ENCODE measurements around the gene ACOT4. TPM values are rescaled to one million over a fixed set of nuclear protein-coding genes. Genes with fewer than 3 reads are reported as not detected.
"Not testable (repeated sequence)": the region's sequence is repeated elsewhere in the genome, so short reads cannot be mapped to it uniquely, and the experiment has no call there.

ACOT4 gene
- polyA plus RNA-seq, 3 donors, result 0.04 to 0.12 TPM; not detected in 1

DNA sequence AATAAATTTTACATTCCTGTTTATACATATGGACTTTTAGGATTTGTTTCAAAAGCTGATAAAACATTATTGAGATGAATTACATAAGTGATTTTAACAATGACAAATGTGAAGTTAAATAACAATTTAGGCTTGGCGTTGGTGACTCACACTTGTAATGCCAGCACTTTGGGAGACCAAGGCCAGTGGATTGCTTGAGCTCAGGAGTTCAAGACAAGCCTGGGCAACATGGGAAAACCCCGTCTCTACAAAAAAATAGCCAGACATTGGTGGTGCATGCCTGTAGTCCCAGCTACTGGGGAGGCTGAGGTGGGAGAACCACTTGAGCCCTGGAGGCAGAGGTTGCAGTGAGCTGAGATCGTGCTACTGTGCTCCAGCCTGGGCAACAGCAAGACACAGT is 15.3 kb upstream of the ACOT4 start:
- Mint-ChIP-seq H3K27ac (no peak overlapping the region), H3K9me3 (no peaks in the 10 kb centered on the region), H3K27me3 (ENCODE audit: low read depth in 3 of 3) (no peaks in the 10 kb centered on the region), H3K4me3 (no peak overlapping the region), H3K4me1 (no peaks in the 10 kb centered on the region), H3K36me3 (peaks cover 27 to 45% of the 10 kb centered on the region in 2 donors)
- H3K4me2 ChIP-seq (replicated peaks; ENCODE audit: extremely low read depth, low read length, poor library complexity, severe bottlenecking), result no peak overlapping the region
- TF ChIP-seq, protein P1, sequence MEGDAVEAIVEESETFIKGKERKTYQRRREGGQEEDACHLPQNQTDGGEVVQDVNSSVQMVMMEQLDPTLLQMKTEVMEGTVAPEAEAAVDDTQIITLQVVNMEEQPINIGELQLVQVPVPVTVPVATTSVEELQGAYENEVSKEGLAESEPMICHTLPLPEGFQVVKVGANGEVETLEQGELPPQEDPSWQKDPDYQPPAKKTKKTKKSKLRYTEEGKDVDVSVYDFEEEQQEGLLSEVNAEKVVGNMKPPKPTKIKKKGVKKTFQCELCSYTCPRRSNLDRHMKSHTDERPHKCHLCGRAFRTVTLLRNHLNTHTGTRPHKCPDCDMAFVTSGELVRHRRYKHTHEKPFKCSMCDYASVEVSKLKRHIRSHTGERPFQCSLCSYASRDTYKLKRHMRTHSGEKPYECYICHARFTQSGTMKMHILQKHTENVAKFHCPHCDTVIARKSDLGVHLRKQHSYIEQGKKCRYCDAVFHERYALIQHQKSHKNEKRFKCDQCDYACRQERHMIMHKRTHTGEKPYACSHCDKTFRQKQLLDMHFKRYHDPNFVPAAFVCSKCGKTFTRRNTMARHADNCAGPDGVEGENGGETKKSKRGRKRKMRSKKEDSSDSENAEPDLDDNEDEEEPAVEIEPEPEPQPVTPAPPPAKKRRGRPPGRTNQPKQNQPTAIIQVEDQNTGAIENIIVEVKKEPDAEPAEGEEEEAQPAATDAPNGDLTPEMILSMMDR (IDR thresholded peaks at IDR 0.05), result no peak
- no peak overlapping the region for H2AFZ ChIP-seq (ENCODE audit: insufficient read depth, low read depth, low read length, poor library complexity, severe bottlenecking)
- H4K20me1 ChIP-seq (ENCODE audit: insufficient read depth, low read length), result no peaks in the 10 kb centered on the region
- no peak for DNase-seq
- intact Hi-C loops (cut with micrococcal nuclease), result no loop called here
- WGBS (ENCODE audit: insufficient coverage), result 100% methylated on average over 2 of the region's 3 CpGs
- H3K9me3 ChIP-seq (replicated peaks in 1 of 2; ENCODE audit: control insufficient read depth in 1 of 2, insufficient read depth in 1 of 2, low read length in 2 of 2), result no peaks in the 10 kb centered on the region
- H3K4me3 ChIP-seq (replicated peaks in 1 of 3; ENCODE audit: low read depth in 2 of 3, low read length in 3 of 3), result no peak overlapping the region
- H3K36me3 ChIP-seq (replicated peaks in 1 of 2; ENCODE audit: control insufficient read depth in 1 of 2, insufficient read depth in 2 of 2, low read length in 2 of 2), result peaks cover 3 to 6% of the 10 kb centered on the region in 2 donors
- H3K9ac ChIP-seq (ENCODE audit: insufficient read depth, low read length, poor library complexity, severe bottlenecking), result no peak overlapping the region
- H3K4me1 ChIP-seq (ENCODE audit: control insufficient read depth in 1 of 2, insufficient read depth in 2 of 2, low read length in 2 of 2), result no peaks in the 10 kb centered on the region
- no peaks in the 10 kb centered on the region for H3K27me3 ChIP-seq (ENCODE audit: control insufficient read depth in 2 of 2, insufficient read depth in 2 of 2, low read length in 2 of 2)
- H3K79me2 ChIP-seq (ENCODE audit: insufficient read depth, low read length), result no peaks in the 10 kb centered on the region
- H3K27ac ChIP-seq (ENCODE audit: low read depth in 1 of 2, low read length in 2 of 2), result no peak overlapping the region

DNA sequence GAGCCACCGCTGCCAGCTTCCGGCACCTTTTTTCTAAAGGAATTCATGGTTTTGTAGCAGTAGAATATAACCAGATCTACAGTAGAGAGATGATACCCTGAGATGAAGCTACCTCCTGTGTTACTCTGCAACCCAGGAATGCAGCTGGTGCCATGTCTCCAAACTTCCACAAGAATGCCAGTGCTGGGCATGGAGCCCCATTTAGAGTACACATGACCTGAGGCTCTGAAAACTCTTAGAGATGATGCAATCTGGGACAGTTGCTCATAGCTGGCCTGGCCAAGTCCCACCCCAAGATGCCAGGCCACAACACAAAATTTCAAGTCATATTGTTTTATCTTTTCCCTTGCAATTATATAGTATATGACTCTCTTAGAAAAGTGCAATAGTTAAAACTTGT is 14.5 kb upstream of the ACOT4 start:
- H3K4me1 Mint-ChIP-seq; H3K9me3 Mint-ChIP-seq; intact Hi-C loops (cut with micrococcal nuclease); DNase-seq; H3K27ac ChIP-seq (ENCODE audit: low read depth in 1 of 2, low read length in 2 of 2); H3K27ac Mint-ChIP-seq; H3K79me2 ChIP-seq (ENCODE audit: insufficient read depth, low read length); H3K36me3 ChIP-seq (replicated peaks in 1 of 2; ENCODE audit: control insufficient read depth in 1 of 2, insufficient read depth in 2 of 2, low read length in 2 of 2); H3K27me3 Mint-ChIP-seq (ENCODE audit: low read depth in 3 of 3); H3K4me2 ChIP-seq (replicated peaks; ENCODE audit: extremely low read depth, low read length, poor library complexity, severe bottlenecking); H3K9me3 ChIP-seq (replicated peaks in 1 of 2; ENCODE audit: control insufficient read depth in 1 of 2, insufficient read depth in 1 of 2, low read length in 2 of 2); H3K4me3 Mint-ChIP-seq; H3K4me1 ChIP-seq (ENCODE audit: control insufficient read depth in 1 of 2, insufficient read depth in 2 of 2, low read length in 2 of 2); H3K9ac ChIP-seq (ENCODE audit: insufficient read depth, low read length, poor library complexity, severe bottlenecking); H3K27me3 ChIP-seq (ENCODE audit: control insufficient read depth in 2 of 2, insufficient read depth in 2 of 2, low read length in 2 of 2); H3K4me3 ChIP-seq (replicated peaks in 1 of 3; ENCODE audit: low read depth in 2 of 3, low read length in 3 of 3); H4K20me1 ChIP-seq (ENCODE audit: insufficient read depth, low read length); H2AFZ ChIP-seq (ENCODE audit: insufficient read depth, low read depth, low read length, poor library complexity, severe bottlenecking): not testable (repeated sequence)
- WGBS (ENCODE audit: insufficient coverage), result no CpG with 5 or more reads among the region's 2 CpGs
- H3K36me3 Mint-ChIP-seq, result peaks cover 26 to 45% of the 10 kb centered on the region in 2 donors

DNA sequence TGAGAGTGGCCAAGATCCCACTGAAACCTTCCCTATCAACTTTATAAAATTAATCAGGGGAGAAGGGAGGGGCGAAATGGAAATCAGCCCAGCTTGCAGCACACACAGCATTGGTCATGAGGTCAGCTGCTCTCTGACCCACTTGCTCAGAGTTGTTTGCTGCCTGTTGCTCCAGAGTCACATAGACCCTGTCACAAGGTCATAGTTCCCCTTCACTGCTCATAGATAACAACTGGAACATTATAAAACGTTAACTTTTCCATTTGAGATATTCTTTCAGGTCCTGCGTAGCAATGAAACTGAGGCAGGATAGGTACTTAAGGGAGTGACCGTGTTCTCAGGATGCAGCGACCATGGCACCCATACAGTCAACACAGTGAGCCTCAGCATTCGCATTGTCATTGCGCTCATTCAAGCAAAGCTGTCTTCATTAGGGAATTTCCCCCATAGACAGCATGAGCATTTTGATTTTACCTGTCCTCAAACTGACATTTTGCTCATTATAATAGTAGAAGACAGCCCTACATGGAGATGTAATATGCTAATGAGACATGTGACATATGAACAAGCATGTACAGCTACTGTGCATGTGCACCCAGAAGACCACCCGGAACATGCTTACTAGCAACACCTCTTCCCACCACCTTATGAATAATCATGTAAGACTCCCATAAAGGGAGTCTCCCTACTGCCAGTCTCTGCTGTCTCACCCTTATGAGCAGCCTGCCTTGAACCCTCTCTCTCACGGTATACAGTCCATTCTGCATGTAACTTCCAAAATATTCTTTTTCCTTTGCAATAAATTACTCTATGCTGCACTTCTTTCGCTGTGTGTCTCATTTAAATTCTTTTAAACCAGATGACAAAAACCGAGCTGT is 9.3 kb upstream of the ACOT4 start:
- H3K4me3 Mint-ChIP-seq; H3K27me3 ChIP-seq (ENCODE audit: control insufficient read depth in 2 of 2, insufficient read depth in 2 of 2, low read length in 2 of 2); H3K27ac Mint-ChIP-seq; H3K9ac ChIP-seq (ENCODE audit: insufficient read depth, low read length, poor library complexity, severe bottlenecking); H4K20me1 ChIP-seq (ENCODE audit: insufficient read depth, low read length); H3K4me3 ChIP-seq (replicated peaks in 1 of 3; ENCODE audit: low read depth in 2 of 3, low read length in 3 of 3); H2AFZ ChIP-seq (ENCODE audit: insufficient read depth, low read depth, low read length, poor library complexity, severe bottlenecking); H3K4me2 ChIP-seq (replicated peaks; ENCODE audit: extremely low read depth, low read length, poor library complexity, severe bottlenecking); H3K9me3 Mint-ChIP-seq; H3K27ac ChIP-seq (ENCODE audit: low read depth in 1 of 2, low read length in 2 of 2); H3K36me3 ChIP-seq (replicated peaks in 1 of 2; ENCODE audit: control insufficient read depth in 1 of 2, insufficient read depth in 2 of 2, low read length in 2 of 2); H3K4me1 Mint-ChIP-seq; H3K27me3 Mint-ChIP-seq (ENCODE audit: low read depth in 3 of 3); intact Hi-C loops (cut with micrococcal nuclease); H3K9me3 ChIP-seq (replicated peaks in 1 of 2; ENCODE audit: control insufficient read depth in 1 of 2, insufficient read depth in 1 of 2, low read length in 2 of 2); H3K4me1 ChIP-seq (ENCODE audit: control insufficient read depth in 1 of 2, insufficient read depth in 2 of 2, low read length in 2 of 2); H3K79me2 ChIP-seq (ENCODE audit: insufficient read depth, low read length); DNase-seq: not testable (repeated sequence)
- H3K36me3 Mint-ChIP-seq, result peaks cover 10 to 24% of the 10 kb centered on the region in 2 donors
- 94% methylated on average over 3 of the region's 11 CpGs for WGBS (ENCODE audit: insufficient coverage)

All from CD14-positive monocyte (primary cell).